ENCODE data around the gene CHD9NB.

The CHD9NB gene

GRCh38 chr16:53097190-53097589, 44.5 kb upstream of the CHD9NB start:
- no peaks in the 10 kb centered on the region for H3K9me3 ChIP-seq (ENCODE audit: severe bottlenecking)
- no peak overlapping the region for H3K27ac ChIP-seq
- no peak for DNase-seq
- H3K36me3 ChIP-seq = no peaks in the 10 kb centered on the region
- no peak overlapping the region for H3K4me3 ChIP-seq (ENCODE audit: low read depth, low read length)
- no peak for TF ChIP-seq CTCF (IDR thresholded peaks at IDR 0.05; ENCODE audit: low read depth, low read length)
- no peaks in the 10 kb centered on the region for H3K27me3 ChIP-seq (ENCODE audit: insufficient read depth, low read depth, severe bottlenecking)

GRCh38 chr16:53094013-53094630, 41.4 kb upstream of the CHD9NB start:
- no peak overlapping the region for H3K27ac ChIP-seq
- no peaks in the 10 kb centered on the region for H3K36me3 ChIP-seq
- no peaks in the 10 kb centered on the region for H3K9me3 ChIP-seq (ENCODE audit: severe bottlenecking)
- no peak overlapping the region for H3K4me3 ChIP-seq (ENCODE audit: low read depth, low read length)
- no peak for DNase-seq
- H3K27me3 ChIP-seq (ENCODE audit: insufficient read depth, low read depth, severe bottlenecking) = no peaks in the 10 kb centered on the region
- TF ChIP-seq CTCF (IDR thresholded peaks at IDR 0.05; ENCODE audit: low read depth, low read length) = no peak

- Histone ChIP-seq H3K27me3 (ENCODE audit: insufficient read depth, low read depth, severe bottlenecking) (no peaks in the 10 kb centered on the region), H3K9me3 (ENCODE audit: severe bottlenecking) (no peaks in the 10 kb centered on the region), H3K36me3 (no peaks in the 10 kb centered on the region), H3K4me3 (ENCODE audit: low read depth, low read length) (no peak overlapping the region), H3K27ac (no peak overlapping the region)
- no peak for TF ChIP-seq CTCF (IDR thresholded peaks at IDR 0.05; ENCODE audit: low read depth, low read length)
- no peak for DNase-seq
Observed at GRCh38 chr16:53093162-53093744, 40.6 kb upstream of the CHD9NB start.

- TF ChIP-seq CTCF (IDR thresholded peaks at IDR 0.05; ENCODE audit: low read depth, low read length) = no peak
- Histone ChIP-seq H3K27me3 (ENCODE audit: insufficient read depth, low read depth, severe bottlenecking) (no peaks in the 10 kb centered on the region), H3K4me3 (ENCODE audit: low read depth, low read length) (no peak overlapping the region), H3K9me3 (ENCODE audit: severe bottlenecking) (no peaks in the 10 kb centered on the region), H3K36me3 (no peaks in the 10 kb centered on the region), H3K27ac (no peak overlapping the region)
- DNase-seq = no peak
Observed at GRCh38 chr16:53092284-53092683, 39.6 kb upstream of the CHD9NB start.

- no peaks in the 10 kb centered on the region for H3K27me3 ChIP-seq (ENCODE audit: insufficient read depth, low read depth, severe bottlenecking)
- no peak overlapping the region for H3K4me3 ChIP-seq (ENCODE audit: low read depth, low read length)
- no peak for TF ChIP-seq CTCF (IDR thresholded peaks at IDR 0.05; ENCODE audit: low read depth, low read length)
- no peaks in the 10 kb centered on the region for H3K36me3 ChIP-seq
- no peak overlapping the region for H3K27ac ChIP-seq
- no peak for DNase-seq
- no peaks in the 10 kb centered on the region for H3K9me3 ChIP-seq (ENCODE audit: severe bottlenecking)
Observed at GRCh38 chr16:53091466-53092211, 38.9 kb upstream of the CHD9NB start.
